Mesangial cell (primary cell): ENCODE measurements around the gene MT1H. TPM values are rescaled to one million over a fixed set of nuclear protein-coding genes. Genes with fewer than 3 reads are reported as not detected.

ENCODE experiments used
- total RNA-seq: library from RNA; depleted of rRNA; stranded (reverse); fragments of >200 nt; gene quantifications from 2 replicates; pipeline ENCODE4 v1.2.3, GENCODE V29; 2015

MT1H gene
- 8.6 TPM in 1 of 2 replicates, not detected in the other for total RNA-seq

GRCh38 chr16:56669005-56669839 is at the start of gene MT1H:
Gene MT1H, plus strand, starts transcription at chr16:56669814. Its CDS starts 71 bp downstream, at chr16:56669885.

GRCh38 chr16:56625140-56625942 is 44.3 kb upstream of the MT1H start, which contains the start of gene MT1E:
Gene MT1E, plus strand, starts transcription at chr16:56625781. Its CDS starts 71 bp downstream, at chr16:56625852.

GRCh38 chr16:56632156-56632847 is 37.3 kb upstream of the MT1H start, which contains the start of gene MT1M:
Gene MT1M, plus strand, starts transcription at chr16:56632659. Its CDS starts 73 bp downstream, at chr16:56632732.

GRCh38 chr16:56637814-56638750 is 31.5 kb upstream of the MT1H start, which contains the start of gene MT1A:
Gene MT1A, plus strand, starts transcription at chr16:56638666. Its CDS starts 73 bp downstream, at chr16:56638739.

GRCh38 chr16:56651586-56651985 is 18.0 kb upstream of the MT1H start, which contains the start of gene MT1B:
Gene MT1B, plus strand, starts transcription at chr16:56651886. Its CDS starts 68 bp downstream, at chr16:56651954.

GRCh38 chr16:56657555-56658326 is 11.9 kb upstream of the MT1H start, which contains the start of gene MT1F:
Gene MT1F, plus strand, starts transcription at chr16:56657959. Its CDS starts 100 bp downstream, at chr16:56658059.

GRCh38 chr16:56667581-56668571 is 1.7 kb upstream of the MT1H start, which contains the start of gene MT1G:
Gene MT1G, minus strand, starts transcription at chr16:56668065. Its CDS starts 72 bp downstream, at chr16:56667993.

GRCh38 chr16:56681939-56682702 is 12.5 kb downstream of the MT1H start, which contains the start of gene MT1X:
Gene MT1X, plus strand, starts transcription at chr16:56682470. Its CDS starts 71 bp downstream, at chr16:56682541.

Other genes starting within 250 kb of the MT1H start
- gene AMFR, start 244.3 kb upstream of the MT1H start, total RNA-seq: 108 and 120 TPM in 2 replicates
- gene NUDT21, start 218.5 kb upstream of the MT1H start, total RNA-seq: 31.3 and 47.4 TPM in 2 replicates
- gene OGFOD1, start 218.3 kb upstream of the MT1H start, total RNA-seq: 12.8 and 25.1 TPM in 2 replicates
- 13.2 and 37.6 TPM in 2 replicates for gene BBS2, start 149.8 kb upstream of the MT1H start, total RNA-seq
- gene MT4, start 104.7 kb upstream of the MT1H start, total RNA-seq: not detected in 2 replicates
- gene MT3, start 80.3 kb upstream of the MT1H start, total RNA-seq: not detected in 2 replicates
- 491 and 2,036 TPM in 2 replicates for gene MT2A, start 61.2 kb upstream of the MT1H start, total RNA-seq
- gene MT1E, start 44.0 kb upstream of the MT1H start, total RNA-seq: 530 and 533 TPM in 2 replicates
- 5.6 and 8.5 TPM in 2 replicates for gene MT1M, start 37.2 kb upstream of the MT1H start, total RNA-seq
- 7.4 and 8.3 TPM in 2 replicates for gene MT1A, start 31.1 kb upstream of the MT1H start, total RNA-seq
- not detected in 2 replicates for gene MT1B, start 17.9 kb upstream of the MT1H start, total RNA-seq
- gene MT1F, start 11.9 kb upstream of the MT1H start, total RNA-seq: 12.9 and 25.0 TPM in 2 replicates
- 93.4 TPM in 1 of 2 replicates, not detected in the other for gene MT1G, start 1.7 kb upstream of the MT1H start, total RNA-seq
- gene MT1X, start 12.7 kb downstream of the MT1H start, total RNA-seq: 74.6 and 80.4 TPM in 2 replicates
- 45.5 and 96.0 TPM in 2 replicates for gene NUP93, start 60.3 kb downstream of the MT1H start, total RNA-seq
- not detected in 2 replicates for gene SLC12A3, start 195.4 kb downstream of the MT1H start, total RNA-seq